PC-3 (cell line): Measurements from ENCODE around the gene MIEN1. TPM values are rescaled to one million over a fixed set of nuclear protein-coding genes. Genes with fewer than 3 reads are reported as not detected.

ENCODE experiments used
- ATAC-seq: fragments of 200-7000 bp; cut with Tn5 transposase; 2 replicates; pipeline ENCODE4 v1.9.1; 2020; ENCODE audit warnings: mild to moderate bottlenecking, moderate library complexity
- BruUV-seq: library from RNA; stranded (reverse); fragments of 400-500 nt; replicated peaks from 2 replicates; lab custom pipeline; 2021; lab: Mats Ljungman, UMichigan
- CTCF ChIA-PET: fragments of 300-600 bp; sonication (Branson Sonifier 250); formaldehyde crosslinking; loops from one replicate; lab custom pipeline; 2022; ENCODE audit warnings: antibody characterized with exemption; lab: Charles Lee
- POLR2A ChIA-PET: fragments of 300-600 bp; sonication (Branson Sonifier 250); formaldehyde crosslinking; loops from one replicate; lab custom pipeline; 2022; ENCODE audit warnings: antibody characterized with exemption; ENCODE audit not compliant: unreplicated experiment; lab: Charles Lee
- DNase-seq: peaks from one replicate; pipeline ENCODE4 v3.0.0-alpha.2; 2015
- H2AFZ ChIP-seq: fragments of 300-600 bp; sonication (generic); 2 replicates; pipeline ENCODE4 v1.6.0; 2016; ENCODE audit warnings: antibody characterized with exemption, low read length
- H3F3A ChIP-seq: fragments of 300-600 bp; sonication (generic); one replicate; pipeline ENCODE4 v1.6.0; 2017; ENCODE audit warnings: antibody characterized with exemption, low read length, control low read depth, mild to moderate bottlenecking; ENCODE audit not compliant: unreplicated experiment
- H3K27ac ChIP-seq: fragments of 300-600 bp; sonication (generic); 2 replicates; pipeline ENCODE4 v1.5.1; 2016; ENCODE audit warnings: mild to moderate bottlenecking, low read length
- H3K27me3 ChIP-seq: fragments of 300-600 bp; sonication (generic); 2 replicates; pipeline ENCODE4 v1.6.1; 2016; ENCODE audit warnings: low read length, mixed read lengths
- H3K36me3 ChIP-seq: fragments of 300-600 bp; sonication (generic); 2 replicates; pipeline ENCODE4 v1.6.1; 2016; ENCODE audit warnings: low read depth, mixed run types, low read length, mixed read lengths
- H3K4me1 ChIP-seq: fragments of 300-600 bp; sonication (generic); 2 replicates; pipeline ENCODE4 v1.5.1; 2016; ENCODE audit warnings: low read length; ENCODE audit not compliant: insufficient read depth
- H3K4me2 ChIP-seq: fragments of 300-600 bp; sonication (generic); 2 replicates; pipeline ENCODE4 v1.6.0; 2016; ENCODE audit warnings: low read length
- H3K4me3 ChIP-seq: fragments of 300-600 bp; sonication (generic); 2 replicates; pipeline ENCODE4 v1.5.1; 2016; ENCODE audit warnings: mild to moderate bottlenecking, low read length, mixed read lengths
- H3K79me2 ChIP-seq: fragments of 300-600 bp; sonication (generic); 2 replicates; pipeline ENCODE4 v1.6.1; 2017; ENCODE audit warnings: low read length, mixed read lengths
- H3K9ac ChIP-seq: fragments of 300-600 bp; sonication (generic); 2 replicates; pipeline ENCODE4 v1.6.0; 2016; ENCODE audit warnings: mild to moderate bottlenecking, low read length
- H3K9me2 ChIP-seq: fragments of 300-600 bp; sonication (generic); replicated peaks from 2 replicates; pipeline ENCODE4 v1.6.1; 2016; ENCODE audit warnings: mixed run types, low read length, mixed read lengths
- H3K9me3 ChIP-seq: fragments of 300-600 bp; sonication (generic); 2 replicates; pipeline ENCODE4 v1.6.1; 2016; ENCODE audit warnings: low read length, mixed read lengths
- H4K20me1 ChIP-seq: fragments of 300-600 bp; sonication (generic); 2 replicates; pipeline ENCODE4 v1.6.1; 2016; ENCODE audit warnings: low read length, mixed read lengths
- CTCF ChIP-seq: fragments of 300-600 bp; sonication (generic); conservative IDR thresholded peaks from 2 replicates; pipeline ENCODE4 v1.5.1; 2017; ENCODE audit warnings: antibody characterized with exemption, low read depth, mild to moderate bottlenecking, low read length
- EZH2 ChIP-seq: fragments of 300-600 bp; sonication (generic); IDR thresholded peaks from one replicate; pipeline ENCODE4 v1.6.1; 2017; ENCODE audit warnings: antibody characterized with exemption, mild to moderate bottlenecking, low read length; ENCODE audit not compliant: unreplicated experiment
- EZH2phosphoT487 ChIP-seq: fragments of 300-600 bp; sonication (generic); IDR thresholded peaks from 2 replicates; pipeline ENCODE4 v1.6.1; 2018; ENCODE audit warnings: mild to moderate bottlenecking, antibody characterized with exemption, low read length, borderline replicate concordance
- intact Hi-C: fragments of 100-400 bp; cut with micrococcal nuclease; formaldehyde crosslinking; loops from 2 replicates; pipeline ENCODE4 v1.9.0; 2023
- total RNA-seq: library from RNA; depleted of rRNA; stranded (reverse); fragments of >200 nt; gene quantifications from 2 replicates; pipeline ENCODE4 v1.2.3, GENCODE V29; 2014

Gene MIEN1
- total RNA-seq, 1 experiment from 2014 or later, result 52.0 TPM

GRCh38 chr17:39735882-39736281 is 5.5 kb upstream of the MIEN1 start:
- ChIA-PET CTCF (no interaction called here), POLR2A (no interaction called here)
- Histone ChIP-seq H3K79me2 (peaks cover 10% of the 10 kb centered on the region; the same call in 1 of the 2 replicates), H3K9me3 (no peaks in the 10 kb centered on the region), H3K36me3 (no peaks in the 10 kb centered on the region), H3K4me3 (no peak overlapping the region), H3K9me2 (no peaks in the 10 kb centered on the region), H3K27ac (no peak overlapping the region), H2AFZ (no peak overlapping the region), H3K27me3 (no peaks in the 10 kb centered on the region), H3K9ac (no peak overlapping the region), H3F3A (no peaks in the 10 kb centered on the region), H3K4me2 (peak overlapping the region; percentile 41), H4K20me1 (peaks cover 2% of the 10 kb centered on the region; the same call in 1 of the 2 replicates), H3K4me1 (peaks cover 28% of the 10 kb centered on the region)
- intact Hi-C loops, result no loop called here
- BruUV-seq, result no TSS peak
- TF ChIP-seq EZH2 (no peak), CTCF (no peak), EZH2phosphoT487 (no peak)
- no peak for ATAC-seq
- peak; percentile 31 for DNase-seq

GRCh38 chr17:39732586-39732985 is 2.3 kb upstream of the MIEN1 start:
- intact Hi-C loops, result no loop called here
- Histone ChIP-seq H3K79me2 (0 out of 2 replicates have a peak, but pooled peaks cover 7% of the 10 kb centered on the region), H3K27me3 (no peaks in the 10 kb centered on the region), H3K4me3 (no peak overlapping the region), H3K9me3 (no peaks in the 10 kb centered on the region), H3K9ac (no peak overlapping the region), H2AFZ (no peak overlapping the region), H3K4me2 (no peak overlapping the region), H3K9me2 (no peaks in the 10 kb centered on the region), H3F3A (no peaks in the 10 kb centered on the region), H3K4me1 (peaks cover 18% of the 10 kb centered on the region; the same call in 1 of the 2 replicates), H3K27ac (no peak overlapping the region), H3K36me3 (no peaks in the 10 kb centered on the region), H4K20me1 (no peaks in the 10 kb centered on the region)
- no peak for DNase-seq
- ChIA-PET POLR2A (no interaction called here), CTCF (no interaction called here)
- no peak for ATAC-seq
- TF ChIP-seq CTCF (no peak), EZH2phosphoT487 (no peak), EZH2 (no peak)
- no TSS peak for BruUV-seq

GRCh38 chr17:39729280-39729851 is 966 bp downstream of the MIEN1 start:
- ChIA-PET CTCF (interaction anchor here (0.6 kb wide), 2 partner anchors 10 to 61 kb away, joined by 3 to 4 read pairs; no protein-coding TSS in a partner anchor), POLR2A (interaction anchor here (0.6 kb wide), 1 partner anchor 943 kb away, joined by 12 read pairs; no protein-coding TSS in a partner anchor)
- DNase-seq, result no peak
- Histone ChIP-seq H3K27ac (no peak overlapping the region), H3K27me3 (no peaks in the 10 kb centered on the region), H3F3A (no peaks in the 10 kb centered on the region), H3K79me2 (0 out of 2 replicates have a peak, but pooled peaks cover 7% of the 10 kb centered on the region), H3K9me2 (no peaks in the 10 kb centered on the region), H4K20me1 (no peaks in the 10 kb centered on the region), H3K4me2 (peak overlapping the region; percentile 96), H2AFZ (no peak overlapping the region), H3K4me1 (peaks cover 4% of the 10 kb centered on the region; the same call in 1 of the 2 replicates), H3K4me3 (peak overlapping the region; percentile 79), H3K36me3 (no peaks in the 10 kb centered on the region), H3K9me3 (no peaks in the 10 kb centered on the region), H3K9ac (0 out of 2 replicates have a peak overlapping the region, but pooled peaks have one; percentile 70)
- TF ChIP-seq CTCF (no peak), EZH2 (no peak), EZH2phosphoT487 (no peak)
- BruUV-seq, result no TSS peak
- no peak for ATAC-seq
- intact Hi-C loops, result no loop called here
